Measurements from ENCODE around the gene SCN8A.
"Not testable (repeated sequence)": the region's sequence is repeated elsewhere in the genome, so short reads cannot be mapped to it uniquely, and the experiment has no call there.

The SCN8A gene

GRCh38 chr12:51625370-51625769 is 34.3 kb downstream of the SCN8A start:
- no peak for DNase-seq (ENCODE audit: low read depth)

GRCh38 chr12:51626115-51626514 is 35.1 kb downstream of the SCN8A start:
- DNase-seq (ENCODE audit: low read depth): no peak

GRCh38 chr12:51626629-51627028 is 35.6 kb downstream of the SCN8A start:
- DNase-seq (ENCODE audit: low read depth): no peak

GRCh38 chr12:51630256-51630880 is 39.3 kb downstream of the SCN8A start:
- DNase-seq (ENCODE audit: low read depth): no peak

GRCh38 chr12:51630986-51631385 is 40.0 kb downstream of the SCN8A start:
- no peak for DNase-seq (ENCODE audit: low read depth)

GRCh38 chr12:51631591-51631990 is 40.6 kb downstream of the SCN8A start:
- no peak for DNase-seq (ENCODE audit: low read depth)

GRCh38 chr12:51632623-51633022 is 41.6 kb downstream of the SCN8A start:
- DNase-seq (ENCODE audit: low read depth): no peak

- no peak for DNase-seq (ENCODE audit: low read depth)
These were observed 44.3 kb downstream of the SCN8A start for GRCh38 chr12:51635346-51635745.

GRCh38 chr12:51636581-51636980 is 45.5 kb downstream of the SCN8A start:
- no peak for DNase-seq (ENCODE audit: low read depth)

- DNase-seq (ENCODE audit: low read depth): no peak
These were observed 46.0 kb downstream of the SCN8A start for GRCh38 chr12:51636986-51637385.

- DNase-seq (ENCODE audit: low read depth): no peak
These were observed 48.3 kb downstream of the SCN8A start for GRCh38 chr12:51639361-51639760.

GRCh38 chr12:51642286-51642685 is 51.3 kb downstream of the SCN8A start:
- no peak for DNase-seq (ENCODE audit: low read depth)

- no peak for DNase-seq (ENCODE audit: low read depth)
These were observed 52.9 kb downstream of the SCN8A start for GRCh38 chr12:51643951-51644350.

- not testable (repeated sequence) for DNase-seq (ENCODE audit: low read depth)
These were observed 53.7 kb downstream of the SCN8A start for GRCh38 chr12:51644691-51645090.

GRCh38 chr12:51645961-51646360 is 54.9 kb downstream of the SCN8A start:
- no peak for DNase-seq (ENCODE audit: low read depth)

- DNase-seq (ENCODE audit: low read depth): no peak
These were observed 56.6 kb downstream of the SCN8A start for GRCh38 chr12:51647647-51648046.

GRCh38 chr12:51653431-51653830 is 62.4 kb downstream of the SCN8A start:
- no peak for DNase-seq (ENCODE audit: low read depth)

- DNase-seq (ENCODE audit: low read depth): no peak
These were observed 70.2 kb downstream of the SCN8A start for GRCh38 chr12:51661199-51661598.

- no peak for DNase-seq (ENCODE audit: low read depth)
These were observed 70.8 kb downstream of the SCN8A start for GRCh38 chr12:51661836-51662235.

GRCh38 chr12:51662728-51663154 is 71.7 kb downstream of the SCN8A start:
- DNase-seq (ENCODE audit: low read depth): no peak

- DNase-seq (ENCODE audit: low read depth): no peak
These were observed 72.4 kb downstream of the SCN8A start for GRCh38 chr12:51663390-51663789.

GRCh38 chr12:51666696-51667095 is 75.7 kb downstream of the SCN8A start:
- DNase-seq (ENCODE audit: low read depth): no peak

GRCh38 chr12:51667269-51667668 is 76.2 kb downstream of the SCN8A start:
- no peak for DNase-seq (ENCODE audit: low read depth)

GRCh38 chr12:51669271-51669670 is 78.2 kb downstream of the SCN8A start:
- DNase-seq (ENCODE audit: low read depth): no peak

- no peak for DNase-seq (ENCODE audit: low read depth)
These were observed 79.0 kb downstream of the SCN8A start for GRCh38 chr12:51669996-51670395.
